ENCODE data around the gene SLC38A3. TPM values are rescaled to one million over a fixed set of nuclear protein-coding genes. Genes with fewer than 3 reads are reported as not detected.

The SLC38A3 gene
- total and polyA plus RNA-seq, 2 donors (not counting 1 experiment from before 2014, with no cell fraction given) = not detected

DNA sequence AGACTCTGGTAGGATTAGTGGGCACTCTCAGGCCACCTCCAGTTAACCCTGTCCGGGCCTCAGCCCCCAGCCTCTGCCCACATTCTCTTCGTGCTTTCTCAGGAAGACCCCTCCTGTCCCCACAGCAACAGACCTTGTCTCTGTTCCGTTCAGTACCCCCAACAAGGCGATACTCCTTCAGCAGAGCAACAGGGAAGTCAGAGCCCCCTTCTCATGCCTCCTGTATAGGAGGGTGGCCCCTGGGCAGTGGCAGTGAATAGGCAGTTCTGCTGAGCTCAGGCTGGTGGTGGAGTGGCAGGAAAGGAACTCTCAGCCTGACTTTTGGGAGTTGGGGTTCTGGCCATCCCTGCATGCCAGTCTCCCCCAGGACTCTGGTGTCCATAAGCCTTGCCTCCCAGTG is 64.4 kb downstream of the SLC38A3 start:
- H3K27me3 Mint-ChIP-seq = peaks cover 28% of the 10 kb centered on the region
- ATAC-seq (ENCODE audit: low read depth) = no peak
- no peak overlapping the region for H3K4me3 Mint-ChIP-seq
- no peak for DNase-seq
- H3K27ac ChIP-seq (ENCODE audit: low read length in 2 of 2) = no peak overlapping the region
- H3K9ac ChIP-seq (ENCODE audit: low read length) = no peak overlapping the region
- H3K27ac Mint-ChIP-seq = no peak overlapping the region
- intact Hi-C loops (cut with micrococcal nuclease) = no loop called here
- WGBS (ENCODE audit: insufficient coverage) = 100% methylated on average over 2 of the region's 4 CpGs
- H3K4me1 Mint-ChIP-seq = peaks cover 13% of the 10 kb centered on the region
- peaks cover 0 to 49% (median 13%) of the 10 kb centered on the region in 4 experiments for H3K27me3 ChIP-seq (replicated peaks in 1 of 4; ENCODE audit: control extremely low read depth in 1 of 4, control insufficient read depth in 3 of 4, insufficient read depth in 4 of 4, low read length in 3 of 4)
- peaks cover 8% of the 10 kb centered on the region for H4K20me1 ChIP-seq (ENCODE audit: control insufficient read depth, insufficient read depth, low read length, poor library complexity, severe bottlenecking)
- H2AFZ ChIP-seq (ENCODE audit: insufficient read depth, low read depth, low read length, poor library complexity, severe bottlenecking) = no peak overlapping the region
- H3K9me3 ChIP-seq (ENCODE audit: control extremely low read depth in 1 of 3, control insufficient read depth in 2 of 3, insufficient read depth in 1 of 3, low read length in 2 of 3) = no peaks in the 10 kb centered on the region
- POLR2A ChIA-PET = no interaction called here
- H3K9me3 Mint-ChIP-seq (ENCODE audit: insufficient read depth) = no peaks in the 10 kb centered on the region
- TF ChIP-seq, protein P1, sequence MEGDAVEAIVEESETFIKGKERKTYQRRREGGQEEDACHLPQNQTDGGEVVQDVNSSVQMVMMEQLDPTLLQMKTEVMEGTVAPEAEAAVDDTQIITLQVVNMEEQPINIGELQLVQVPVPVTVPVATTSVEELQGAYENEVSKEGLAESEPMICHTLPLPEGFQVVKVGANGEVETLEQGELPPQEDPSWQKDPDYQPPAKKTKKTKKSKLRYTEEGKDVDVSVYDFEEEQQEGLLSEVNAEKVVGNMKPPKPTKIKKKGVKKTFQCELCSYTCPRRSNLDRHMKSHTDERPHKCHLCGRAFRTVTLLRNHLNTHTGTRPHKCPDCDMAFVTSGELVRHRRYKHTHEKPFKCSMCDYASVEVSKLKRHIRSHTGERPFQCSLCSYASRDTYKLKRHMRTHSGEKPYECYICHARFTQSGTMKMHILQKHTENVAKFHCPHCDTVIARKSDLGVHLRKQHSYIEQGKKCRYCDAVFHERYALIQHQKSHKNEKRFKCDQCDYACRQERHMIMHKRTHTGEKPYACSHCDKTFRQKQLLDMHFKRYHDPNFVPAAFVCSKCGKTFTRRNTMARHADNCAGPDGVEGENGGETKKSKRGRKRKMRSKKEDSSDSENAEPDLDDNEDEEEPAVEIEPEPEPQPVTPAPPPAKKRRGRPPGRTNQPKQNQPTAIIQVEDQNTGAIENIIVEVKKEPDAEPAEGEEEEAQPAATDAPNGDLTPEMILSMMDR (IDR thresholded peaks at IDR 0.05) = no peak
- no peak for TF ChIP-seq EZH2 (IDR thresholded peaks at IDR 0.05; ENCODE audit: borderline replicate concordance, insufficient read depth, low read depth, low read length, poor library complexity, severe bottlenecking)
- H3K4me3 ChIP-seq (ENCODE audit: control extremely low read depth in 1 of 5, extremely low read depth in 1 of 5, insufficient read depth in 1 of 5, low read depth in 2 of 5, low read length in 4 of 5) = no peak overlapping the region
- peaks cover 15 to 19% of the 10 kb centered on the region in 2 donors for H3K4me1 ChIP-seq (ENCODE audit: control insufficient read depth in 2 of 2, insufficient read depth in 2 of 2, low read length in 2 of 2)
- H3K4me2 ChIP-seq (replicated peaks; ENCODE audit: low read depth, low read length, poor library complexity, severe bottlenecking) = no peak overlapping the region
- no peaks in the 10 kb centered on the region for H3K79me2 ChIP-seq (ENCODE audit: control insufficient read depth, insufficient read depth, low read length)
- CTCF ChIA-PET = interaction anchor here (0.6 to 5.5 kb wide), 3 partner anchors 19 to 75 kb away, joined by 3 to 46 read pairs (median 3); partner anchors contain the start of gene GNAT1
- no peaks in the 10 kb centered on the region for H3K36me3 ChIP-seq (replicated peaks in 1 of 2; ENCODE audit: control extremely low read depth in 1 of 2, control insufficient read depth in 1 of 2, extremely low read depth in 1 of 2, insufficient read depth in 2 of 2, low read length in 1 of 2)

DNA sequence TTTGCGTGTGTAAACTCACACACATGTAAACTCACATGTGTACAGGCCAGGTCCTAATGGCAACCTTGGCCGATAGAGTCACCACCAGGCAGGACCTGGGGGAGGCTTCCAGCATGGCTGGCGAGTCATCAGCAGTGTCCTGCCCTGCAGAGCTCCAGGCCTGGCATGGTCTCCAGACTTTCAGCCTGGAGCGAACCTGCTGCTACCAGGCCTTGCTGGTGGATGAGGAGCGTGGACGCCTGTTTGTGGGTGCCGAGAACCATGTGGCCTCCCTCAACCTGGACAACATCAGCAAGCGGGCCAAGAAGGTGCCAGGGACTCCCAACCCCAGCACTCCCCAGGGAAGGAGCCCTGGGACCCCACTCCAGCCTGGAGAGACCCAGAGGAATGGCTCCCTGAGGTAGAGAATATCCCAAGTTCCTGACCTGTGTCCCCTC is 64.9 kb downstream of the SLC38A3 start:
- H3K27me3 Mint-ChIP-seq = peaks cover 31% of the 10 kb centered on the region
- Histone ChIP-seq H3K79me2 (ENCODE audit: control insufficient read depth, insufficient read depth, low read length) (no peaks in the 10 kb centered on the region), H3K9me3 (ENCODE audit: control extremely low read depth in 1 of 3, control insufficient read depth in 2 of 3, insufficient read depth in 1 of 3, low read length in 2 of 3) (no peaks in the 10 kb centered on the region), H4K20me1 (ENCODE audit: control insufficient read depth, insufficient read depth, low read length, poor library complexity, severe bottlenecking) (peaks cover 10% of the 10 kb centered on the region), H3K9ac (ENCODE audit: low read length) (no peak overlapping the region), H3K4me2 (replicated peaks; ENCODE audit: low read depth, low read length, poor library complexity, severe bottlenecking) (no peak overlapping the region), H3K27me3 (replicated peaks in 1 of 4; ENCODE audit: control extremely low read depth in 1 of 4, control insufficient read depth in 3 of 4, insufficient read depth in 4 of 4, low read length in 3 of 4) (peaks cover 0 to 53% (median 17%) of the 10 kb centered on the region in 4 experiments), H3K27ac (ENCODE audit: low read length in 2 of 2) (no peak overlapping the region), H2AFZ (ENCODE audit: insufficient read depth, low read depth, low read length, poor library complexity, severe bottlenecking) (no peak overlapping the region), H3K4me1 (ENCODE audit: control insufficient read depth in 2 of 2, insufficient read depth in 2 of 2, low read length in 2 of 2) (peaks cover 19 to 24% of the 10 kb centered on the region in 2 donors), H3K36me3 (replicated peaks in 1 of 2; ENCODE audit: control extremely low read depth in 1 of 2, control insufficient read depth in 1 of 2, extremely low read depth in 1 of 2, insufficient read depth in 2 of 2, low read length in 1 of 2) (no peaks in the 10 kb centered on the region), H3K4me3 (ENCODE audit: control extremely low read depth in 1 of 5, extremely low read depth in 1 of 5, insufficient read depth in 1 of 5, low read depth in 2 of 5, low read length in 4 of 5) (no peak overlapping the region)
- DNase-seq = no peak
- POLR2A ChIA-PET = no interaction called here
- WGBS (ENCODE audit: insufficient coverage) = 87% methylated on average over 7 of the region's 8 CpGs
- H3K4me3 Mint-ChIP-seq = no peak overlapping the region
- no peaks in the 10 kb centered on the region for H3K9me3 Mint-ChIP-seq (ENCODE audit: insufficient read depth)
- intact Hi-C loops (cut with micrococcal nuclease) = no loop called here
- no peak for ATAC-seq (ENCODE audit: low read depth)
- CTCF ChIA-PET = interaction anchor here (0.6 to 5.5 kb wide), 4 partner anchors 20 to 76 kb away, joined by 3 to 46 read pairs (median 10); partner anchors contain the start of gene GNAT1
- TF ChIP-seq EZH2 (IDR thresholded peaks at IDR 0.05; ENCODE audit: borderline replicate concordance, insufficient read depth, low read depth, low read length, poor library complexity, severe bottlenecking) = no peak
- TF ChIP-seq, protein P1 (IDR thresholded peaks at IDR 0.05) = no peak
- H3K4me1 Mint-ChIP-seq = peaks cover 16% of the 10 kb centered on the region
- no peak overlapping the region for H3K27ac Mint-ChIP-seq

Data from B cell (primary cell).